SU-DHL-6 (cell line): ENCODE data around the gene PDGFD.

ENCODE experiments used
- H2AFZ ChIP-seq: fragments of 200-600 bp; sonication (generic); 2 replicates; pipeline ENCODE4 v1.6.1; 2014; ENCODE audit warnings: low read depth, mild to moderate bottlenecking, moderate library complexity, mixed read lengths, antibody characterized with exemption, low read length; ENCODE audit not compliant: severe bottlenecking
- H3F3A ChIP-seq: fragments of 200-600 bp; shearing (Covaris generic); 2 replicates; pipeline ENCODE4 v1.6.0; 2016; ENCODE audit warnings: antibody characterized with exemption, mild to moderate bottlenecking; ENCODE audit not compliant: insufficient read depth
- H3K27ac ChIP-seq: fragments of 200-600 bp; sonication (generic); 2 replicates; pipeline ENCODE4 v1.5.1; 2016; ENCODE audit warnings: low read depth, mild to moderate bottlenecking, low read length, moderate library complexity, mixed read lengths
- H3K27me3 ChIP-seq: fragments of 200-600 bp; sonication (generic), shearing (Covaris generic); 2 replicates; pipeline ENCODE4 v1.6.0; 2014; ENCODE audit warnings: mild to moderate bottlenecking, low read length
- H3K36me3 ChIP-seq: fragments of 200-600 bp; sonication (generic); 2 replicates; pipeline ENCODE4 v1.6.1; 2014; ENCODE audit warnings: mild to moderate bottlenecking, low read length, mixed read lengths
- H3K4me2 ChIP-seq: fragments of 300-600, 200-600 bp; shearing (Covaris generic), sonication (generic); 2 replicates; pipeline ENCODE4 v1.6.0; 2014; ENCODE audit warnings: low read length, low read depth, mild to moderate bottlenecking; ENCODE audit not compliant: poor library complexity, severe bottlenecking
- H3K4me3 ChIP-seq: fragments of 200-600 bp; sonication (generic); 2 replicates; pipeline ENCODE4 v1.5.1; 2014; ENCODE audit warnings: antibody characterized with exemption, low read length, mild to moderate bottlenecking, mixed read lengths; ENCODE audit not compliant: insufficient read depth, poor library complexity, severe bottlenecking
- H3K79me2 ChIP-seq: fragments of 200-600 bp; sonication (generic); 2 replicates; pipeline ENCODE4 v1.6.1; 2014; ENCODE audit warnings: mild to moderate bottlenecking, low read length, moderate library complexity; ENCODE audit not compliant: insufficient read depth
- H3K9ac ChIP-seq: fragments of 200-600 bp; sonication (generic); 2 replicates; pipeline ENCODE4 v1.7.0; 2014; ENCODE audit warnings: mild to moderate bottlenecking, low read length
- H3K9me2 ChIP-seq: fragments of 200-600 bp; sonication (generic); replicated peaks from 2 replicates; pipeline ENCODE4 v1.6.1; 2014; ENCODE audit warnings: low read length; ENCODE audit not compliant: insufficient read depth
- H3K9me3 ChIP-seq: fragments of 200-600 bp; sonication (generic); 2 replicates; pipeline ENCODE4 v1.6.1; 2014; ENCODE audit warnings: low read length, mixed read lengths; ENCODE audit not compliant: insufficient read depth
- H4K20me1 ChIP-seq: fragments of 200-600 bp; sonication (generic); 2 replicates; pipeline ENCODE4 v1.6.1; 2014; ENCODE audit warnings: low read depth, mild to moderate bottlenecking, antibody characterized with exemption, low read length, moderate library complexity, mixed read lengths
- CTCF ChIP-seq: fragments of 200-600 bp; sonication (generic); IDR thresholded peaks from one replicate; pipeline ENCODE4 v1.5.1; 2017; ENCODE audit warnings: antibody characterized with exemption, mild to moderate bottlenecking, low read length, moderate library complexity; ENCODE audit not compliant: insufficient read depth, poor library complexity, severe bottlenecking
- EZH2phosphoT487 ChIP-seq: fragments of 200-600 bp; sonication (generic), shearing (Covaris generic); conservative IDR thresholded peaks from 2 replicates; pipeline ENCODE4 v1.6.1; 2018; ENCODE audit warnings: mild to moderate bottlenecking, antibody characterized with exemption, low read length, moderate library complexity, mixed read lengths

The PDGFD gene

GRCh38 chr11:104136861-104137260, 27.1 kb downstream of the PDGFD start:
- Histone ChIP-seq H2AFZ (no peak overlapping the region), H4K20me1 (no peaks in the 10 kb centered on the region), H3K36me3 (no peaks in the 10 kb centered on the region), H3K79me2 (peaks cover 11% of the 10 kb centered on the region; the same call in 1 of the 2 replicates), H3K9me3 (no peaks in the 10 kb centered on the region), H3K27ac (no peak overlapping the region), H3K9me2 (no peaks in the 10 kb centered on the region), H3F3A (no peaks in the 10 kb centered on the region), H3K4me3 (no peak overlapping the region), H3K4me2 (no peak overlapping the region), H3K27me3 (no peaks in the 10 kb centered on the region), H3K9ac (no peak overlapping the region)
- TF ChIP-seq CTCF (no peak), EZH2phosphoT487 (no peak)

- no peak overlapping the region for H3K4me2 ChIP-seq
- no peak for TF ChIP-seq CTCF
- no peak for TF ChIP-seq EZH2phosphoT487
- H3K27ac ChIP-seq = no peak overlapping the region
- no peak overlapping the region for H2AFZ ChIP-seq
- no peak overlapping the region for H3K9ac ChIP-seq
- H3K4me3 ChIP-seq = no peak overlapping the region
- no peaks in the 10 kb centered on the region for H3K9me3 ChIP-seq
- no peaks in the 10 kb centered on the region for H3K27me3 ChIP-seq
- H3K9me2 ChIP-seq = no peaks in the 10 kb centered on the region
- H3F3A ChIP-seq = no peaks in the 10 kb centered on the region
- H3K79me2 ChIP-seq = peaks cover 11% of the 10 kb centered on the region; the same call in 1 of the 2 replicates
- no peaks in the 10 kb centered on the region for H3K36me3 ChIP-seq
- H4K20me1 ChIP-seq = no peaks in the 10 kb centered on the region
These were observed 29.2 kb downstream of the PDGFD start for GRCh38 chr11:104134745-104135144.

- H3K4me2 ChIP-seq = no peak overlapping the region
- H3K9me3 ChIP-seq = no peaks in the 10 kb centered on the region
- TF ChIP-seq CTCF (no peak), EZH2phosphoT487 (no peak)
- no peak overlapping the region for H2AFZ ChIP-seq
- no peaks in the 10 kb centered on the region for H3K27me3 ChIP-seq
- no peak overlapping the region for H3K9ac ChIP-seq
- H4K20me1 ChIP-seq = no peaks in the 10 kb centered on the region
- H3K79me2 ChIP-seq = no peaks in the 10 kb centered on the region
- no peaks in the 10 kb centered on the region for H3F3A ChIP-seq
- no peak overlapping the region for H3K4me3 ChIP-seq
- no peak overlapping the region for H3K27ac ChIP-seq
- no peaks in the 10 kb centered on the region for H3K9me2 ChIP-seq
- H3K36me3 ChIP-seq = no peaks in the 10 kb centered on the region
These were observed 33.8 kb downstream of the PDGFD start for GRCh38 chr11:104130161-104130560.

- Histone ChIP-seq H3F3A (no peaks in the 10 kb centered on the region; the same call in 1 of the 2 replicates), H3K27me3 (no peaks in the 10 kb centered on the region), H3K4me3 (no peak overlapping the region), H3K27ac (no peak overlapping the region), H3K79me2 (no peaks in the 10 kb centered on the region), H3K9me3 (no peaks in the 10 kb centered on the region), H2AFZ (no peak overlapping the region), H3K4me2 (no peak overlapping the region), H3K36me3 (no peaks in the 10 kb centered on the region), H3K9me2 (no peaks in the 10 kb centered on the region), H4K20me1 (no peaks in the 10 kb centered on the region), H3K9ac (no peak overlapping the region)
- TF ChIP-seq EZH2phosphoT487 (no peak), CTCF (no peak)
These were observed 34.8 kb downstream of the PDGFD start for GRCh38 chr11:104129145-104129544.
